ENCODE measurements around the gene PELI3. TPM values are rescaled to one million over a fixed set of nuclear protein-coding genes. Genes with fewer than 3 reads are reported as not detected.
"Not testable (repeated sequence)": the region's sequence is repeated elsewhere in the genome, so short reads cannot be mapped to it uniquely, and the experiment has no call there.

PELI3 gene
- total and polyA plus RNA-seq, 3 donors from 2014 or later: 10.2 to 17.7 (median 13.0) TPM

- H3K4me3 ChIP-seq: no peak overlapping the region
- H3K4me1 ChIP-seq: no peaks in the 10 kb centered on the region
- DNase-seq: no peak
- no peaks in the 10 kb centered on the region for H3K36me3 ChIP-seq (ENCODE audit: low read depth, missing control alignments)
- TF ChIP-seq POLR2A (IDR thresholded peaks at IDR 0.05): no peak
- H3K27ac ChIP-seq: no peak overlapping the region
- no peaks in the 10 kb centered on the region for H3K27me3 ChIP-seq
- no peaks in the 10 kb centered on the region for H3K9me3 ChIP-seq
- whole genome bisulfite sequencing, 2 donors: 73 to 75% methylated on average over 5 of the region's 5 CpGs
- intact Hi-C loops (cut with DNase I; ENCODE audit: low total_unique reads): no loop called here
Observed at GRCh38 chr11:66459138-66459778, 7.4 kb upstream of the PELI3 start.

- intact Hi-C loops (cut with DNase I; ENCODE audit: low total_unique reads): no loop called here
- TF ChIP-seq POLR2A (IDR thresholded peaks at IDR 0.05) (no peak), CTCF (IDR thresholded peaks at IDR 0.05) (no peak)
- no peak for DNase-seq
- Histone ChIP-seq H3K4me3 (no peak overlapping the region), H3K4me1 (no peaks in the 10 kb centered on the region), H3K36me3 (ENCODE audit: low read depth, missing control alignments) (no peaks in the 10 kb centered on the region), H3K9me3 (no peaks in the 10 kb centered on the region), H3K27me3 (no peaks in the 10 kb centered on the region), H3K27ac (no peak overlapping the region)
Observed at GRCh38 chr11:66462010-66462409, 4.7 kb upstream of the PELI3 start.

GRCh38 chr11:66462911-66463310 lies 3.8 kb upstream of the PELI3 start:
- Histone ChIP-seq H3K4me1 (peaks cover 6% of the 10 kb centered on the region), H3K36me3 (ENCODE audit: low read depth, missing control alignments) (no peaks in the 10 kb centered on the region), H3K9me3 (no peaks in the 10 kb centered on the region), H3K4me3 (no peak overlapping the region), H3K27me3 (no peaks in the 10 kb centered on the region), H3K27ac (no peak overlapping the region)
- no peak for DNase-seq
- intact Hi-C loops (cut with DNase I; ENCODE audit: low total_unique reads): no loop called here
- TF ChIP-seq POLR2A (IDR thresholded peaks at IDR 0.05) (no peak), CTCF (IDR thresholded peaks at IDR 0.05) (no peak)
- WGBS, 2 donors: 94 to 98% methylated on average over 3 of the region's 3 CpGs

- H3K27ac ChIP-seq; H3K9me3 ChIP-seq; DNase-seq; H3K27me3 ChIP-seq; H3K4me1 ChIP-seq; H3K36me3 ChIP-seq (ENCODE audit: low read depth, missing control alignments); intact Hi-C loops (cut with DNase I; ENCODE audit: low total_unique reads); H3K4me3 ChIP-seq: not testable (repeated sequence)
- whole genome bisulfite sequencing, 2 donors: 87 to 90% methylated on average over 5 of the region's 5 CpGs
Observed at GRCh38 chr11:66464116-66464515, 2.6 kb upstream of the PELI3 start.

- H3K9me3 ChIP-seq: no peaks in the 10 kb centered on the region
- peaks cover 10% of the 10 kb centered on the region for H3K4me1 ChIP-seq
- DNase-seq: no peak
- WGBS, 2 donors: 73 to 91% methylated on average over 1 of the region's 1 CpG
- no peak overlapping the region for H3K27ac ChIP-seq
- TF ChIP-seq POLR2A (IDR thresholded peaks at IDR 0.05): no peak
- TF ChIP-seq CTCF (IDR thresholded peaks at IDR 0.05): no peak
- no peak overlapping the region for H3K4me3 ChIP-seq
- H3K36me3 ChIP-seq (ENCODE audit: low read depth, missing control alignments): no peaks in the 10 kb centered on the region
- intact Hi-C loops (cut with DNase I; ENCODE audit: low total_unique reads): no loop called here
- no peaks in the 10 kb centered on the region for H3K27me3 ChIP-seq
Observed at GRCh38 chr11:66464916-66465315, 1.8 kb upstream of the PELI3 start.

Data from testis (tissue), 3 donors.